Coronary artery (tissue), 2 donors: ENCODE results near the gene DCLK2.

Experiments
- DNase-seq: peaks from one replicate; pipeline ENCODE4 v3.0.0-alpha.2; 2017; ENCODE audit warnings: low spot score
- H3K27ac ChIP-seq, 2 donors: fragments of 200-600 bp; sonication (generic); one replicate each; pipeline ENCODE4 v1.5.1; 2016 to 2019
- H3K4me3 ChIP-seq: fragments of 200-600 bp; sonication (generic); 2 replicates; pipeline ENCODE4 v1.5.1; 2016; ENCODE audit warnings: mild to moderate bottlenecking, moderate library complexity
- TF ChIP-seq, protein P1 (sequence below): fragments of 200-600 bp; sonication (generic); IDR thresholded peaks from one replicate; pipeline ENCODE4 v1.5.1; 2019; ENCODE audit warnings: antibody characterized with exemption

The DCLK2 gene

DNA sequence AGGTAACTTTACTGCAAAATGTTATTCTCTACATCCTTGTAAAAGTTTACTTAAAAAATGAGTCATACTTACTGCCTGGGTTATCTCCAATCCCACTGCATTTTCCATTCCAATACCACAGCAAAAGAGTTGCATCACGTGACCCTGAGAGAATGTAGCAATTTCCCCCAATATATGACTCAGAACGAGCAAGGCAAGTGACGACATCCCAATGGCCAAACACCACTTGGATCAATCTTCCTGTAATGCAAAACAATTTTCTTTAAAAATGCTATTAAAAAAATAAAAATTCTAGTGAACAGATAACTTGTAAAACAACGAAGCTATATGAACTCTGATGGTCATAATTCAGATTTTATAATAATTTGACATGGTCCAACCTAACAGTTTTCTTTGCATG lies 224.3 kb downstream of the DCLK2 start:
- DNase-seq: no peak
- TF ChIP-seq, protein P1, sequence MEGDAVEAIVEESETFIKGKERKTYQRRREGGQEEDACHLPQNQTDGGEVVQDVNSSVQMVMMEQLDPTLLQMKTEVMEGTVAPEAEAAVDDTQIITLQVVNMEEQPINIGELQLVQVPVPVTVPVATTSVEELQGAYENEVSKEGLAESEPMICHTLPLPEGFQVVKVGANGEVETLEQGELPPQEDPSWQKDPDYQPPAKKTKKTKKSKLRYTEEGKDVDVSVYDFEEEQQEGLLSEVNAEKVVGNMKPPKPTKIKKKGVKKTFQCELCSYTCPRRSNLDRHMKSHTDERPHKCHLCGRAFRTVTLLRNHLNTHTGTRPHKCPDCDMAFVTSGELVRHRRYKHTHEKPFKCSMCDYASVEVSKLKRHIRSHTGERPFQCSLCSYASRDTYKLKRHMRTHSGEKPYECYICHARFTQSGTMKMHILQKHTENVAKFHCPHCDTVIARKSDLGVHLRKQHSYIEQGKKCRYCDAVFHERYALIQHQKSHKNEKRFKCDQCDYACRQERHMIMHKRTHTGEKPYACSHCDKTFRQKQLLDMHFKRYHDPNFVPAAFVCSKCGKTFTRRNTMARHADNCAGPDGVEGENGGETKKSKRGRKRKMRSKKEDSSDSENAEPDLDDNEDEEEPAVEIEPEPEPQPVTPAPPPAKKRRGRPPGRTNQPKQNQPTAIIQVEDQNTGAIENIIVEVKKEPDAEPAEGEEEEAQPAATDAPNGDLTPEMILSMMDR: no peak
- H3K4me3 ChIP-seq: no peak overlapping the region
- H3K27ac ChIP-seq: no peak overlapping the region

DNA sequence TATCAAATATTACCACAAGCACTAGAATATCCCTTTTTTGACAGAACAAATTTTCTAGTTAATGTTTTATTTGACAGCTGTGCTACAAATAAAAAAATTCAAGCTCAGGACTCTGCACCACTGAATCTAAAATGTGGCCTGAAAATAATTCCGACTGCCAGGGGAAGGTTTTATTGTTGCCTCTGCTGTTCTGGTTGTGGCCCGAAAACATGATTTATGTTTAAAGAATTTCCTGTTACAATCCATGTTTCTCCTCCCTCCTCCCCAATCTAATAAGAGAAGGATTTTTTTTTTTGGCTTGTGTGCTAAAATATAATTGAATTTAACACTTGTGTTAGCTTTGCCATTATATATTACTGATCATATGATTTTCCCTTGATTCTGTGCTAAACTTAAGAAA lies 227.8 kb downstream of the DCLK2 start:
- TF ChIP-seq, protein P1: no peak
- no peak for DNase-seq
- no peak overlapping the region for H3K27ac ChIP-seq

DNA sequence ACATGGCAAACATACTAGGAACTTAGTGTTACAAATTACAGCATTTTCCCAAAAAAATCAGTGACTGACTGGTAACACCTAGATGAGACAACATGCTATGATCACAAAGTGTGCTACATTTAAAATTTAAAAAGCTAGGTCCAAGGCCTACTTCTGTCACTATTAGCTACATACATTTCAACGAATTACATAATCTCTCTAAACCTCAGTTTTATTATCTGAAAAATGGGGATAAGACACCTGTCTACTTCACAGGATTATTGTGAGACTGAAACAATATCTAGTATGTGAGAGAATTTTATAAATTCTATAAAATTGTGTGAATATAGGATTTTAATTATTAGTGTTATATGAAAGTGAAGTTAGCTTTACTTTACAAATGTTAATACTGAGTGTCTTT lies 228.5 kb downstream of the DCLK2 start:
- no peak overlapping the region for H3K4me3 ChIP-seq
- DNase-seq: no peak
- TF ChIP-seq, protein P1: no peak
- H3K27ac ChIP-seq: no peak overlapping the region

More for the DNA sequence above, 227.8 kb downstream of the DCLK2 start:
- H3K4me3 ChIP-seq: no peak overlapping the region
